BLaER1 (cell line): ENCODE measurements around the gene ARHGEF3.
"Not testable (repeated sequence)": the region's sequence is repeated elsewhere in the genome, so short reads cannot be mapped to it uniquely, and the experiment has no call there.

Source experiments
- H3K27ac ChIP-seq: shearing (Covaris generic); formaldehyde crosslinking; 2 replicates; pipeline ENCODE4 v1.8.1; 2022
- H3K27me3 ChIP-seq: shearing (Covaris generic); formaldehyde crosslinking; 2 replicates; pipeline ENCODE4 v1.8.1; 2022
- H3K36me3 ChIP-seq: shearing (Covaris generic); formaldehyde crosslinking; 2 replicates; pipeline ENCODE4 v1.8.1; 2022
- H3K4me1 ChIP-seq: shearing (Covaris generic); formaldehyde crosslinking; 2 replicates; pipeline ENCODE4 v1.8.1; 2022
- H3K4me2 ChIP-seq: shearing (Covaris generic); formaldehyde crosslinking; 2 replicates; pipeline ENCODE4 v1.8.1; 2022
- H3K4me3 ChIP-seq: shearing (Covaris generic); formaldehyde crosslinking; 2 replicates; pipeline ENCODE4 v1.8.1; 2022
- H3K9ac ChIP-seq: shearing (Covaris generic); formaldehyde crosslinking; 2 replicates; pipeline ENCODE4 v1.8.1; 2022
- H3K9me3 ChIP-seq: shearing (Covaris generic); formaldehyde crosslinking; 2 replicates; pipeline ENCODE4 v1.8.1; 2022
- H4K20me1 ChIP-seq: shearing (Covaris generic); formaldehyde crosslinking; 2 replicates; pipeline ENCODE4 v1.8.1; 2022
- Cebpa-rat ChIP-seq: shearing (Covaris generic); IDR thresholded peaks from 2 replicates; pipeline ENCODE4 v1.8.1; 2022

ARHGEF3 gene

DNA sequence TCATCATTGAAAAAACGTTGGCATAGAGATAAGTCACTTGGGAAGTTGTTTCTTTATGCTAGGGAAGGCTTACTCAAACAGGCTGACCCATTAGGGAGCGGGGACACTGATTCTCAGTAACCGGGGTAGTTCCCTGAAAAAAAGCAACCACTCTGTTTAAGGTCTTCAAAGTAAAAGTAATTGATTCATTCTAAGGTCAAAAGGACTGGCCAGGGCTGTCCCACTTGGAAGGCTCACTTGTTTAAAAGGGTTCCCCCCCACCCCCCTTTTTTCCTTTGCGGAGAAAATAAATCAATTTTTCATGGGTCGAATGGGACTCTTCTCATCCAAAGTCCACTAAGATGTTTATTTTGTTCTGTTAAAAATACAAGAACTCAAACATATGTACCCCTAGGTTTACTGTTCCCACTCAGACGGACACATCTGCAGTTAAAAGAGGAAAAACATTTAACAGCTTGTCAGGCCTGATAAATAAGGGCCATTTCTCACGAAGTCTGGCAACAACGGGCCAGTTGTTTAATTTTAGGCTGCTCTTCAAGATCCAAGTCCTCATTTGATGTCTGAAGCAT, 53.0 kb downstream of the ARHGEF3 start:
- Histone ChIP-seq H4K20me1 (no peaks in the 10 kb centered on the region), H3K4me1 (no peaks in the 10 kb centered on the region), H3K4me2 (no peak overlapping the region), H3K27me3 (no peaks in the 10 kb centered on the region), H3K27ac (no peak overlapping the region), H3K4me3 (no peak overlapping the region), H3K36me3 (no peaks in the 10 kb centered on the region), H3K9me3 (peaks cover 21% of the 10 kb centered on the region; the same call in 1 of the 2 replicates), H3K9ac (no peak overlapping the region)
- TF ChIP-seq Cebpa-rat, result no peak

DNA sequence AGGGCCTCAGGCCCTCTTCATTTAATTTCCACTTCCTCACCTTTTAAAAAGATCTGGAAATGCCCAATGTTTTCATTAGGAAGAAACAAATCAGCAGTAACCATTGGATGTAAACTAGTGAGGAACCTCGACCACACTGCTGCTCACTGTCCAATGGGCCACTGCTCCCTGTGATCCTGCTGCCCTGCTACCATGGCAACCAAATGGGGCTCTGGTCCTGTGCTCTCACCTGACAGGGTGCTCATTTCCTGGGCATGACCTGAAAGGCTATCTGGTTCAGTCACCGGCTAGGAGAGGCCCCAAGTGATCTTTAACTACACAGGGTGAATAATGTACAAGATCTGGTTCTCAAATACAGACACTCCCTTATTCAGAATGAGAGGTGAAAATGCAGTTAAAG, 54.6 kb downstream of the ARHGEF3 start:
- Histone ChIP-seq H3K36me3 (no peaks in the 10 kb centered on the region), H3K9ac (no peak overlapping the region), H3K4me1 (no peaks in the 10 kb centered on the region), H3K4me2 (no peak overlapping the region), H3K4me3 (no peak overlapping the region), H4K20me1 (no peaks in the 10 kb centered on the region), H3K27me3 (no peaks in the 10 kb centered on the region), H3K9me3 (peaks cover 21% of the 10 kb centered on the region; the same call in 1 of the 2 replicates), H3K27ac (no peak overlapping the region)
- TF ChIP-seq Cebpa-rat, result no peak

DNA sequence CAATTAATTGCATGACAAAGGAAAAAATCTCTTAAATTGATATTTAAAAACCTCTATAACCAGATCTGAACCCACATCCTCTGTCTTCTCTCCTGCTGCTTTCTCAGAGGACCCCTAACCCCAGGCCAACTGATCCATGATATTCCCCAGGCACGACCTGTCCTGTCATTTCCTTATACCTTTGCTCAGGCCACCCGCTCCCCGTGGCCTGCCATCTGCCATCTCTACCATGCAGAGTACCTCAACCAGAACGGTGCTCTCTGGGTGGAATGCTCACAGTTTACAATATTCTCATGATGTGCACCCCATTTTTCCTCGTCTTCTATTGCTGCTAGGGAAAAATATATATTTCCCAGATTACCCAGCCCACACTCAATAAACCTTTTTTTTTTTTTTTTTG, 57.7 kb downstream of the ARHGEF3 start:
- H3K9ac ChIP-seq, result no peak overlapping the region
- H3K4me2 ChIP-seq, result no peak overlapping the region
- no peak overlapping the region for H3K27ac ChIP-seq
- H4K20me1 ChIP-seq, result no peaks in the 10 kb centered on the region
- H3K9me3 ChIP-seq, result peaks cover 8% of the 10 kb centered on the region; the same call in 1 of the 2 replicates
- H3K4me1 ChIP-seq, result no peaks in the 10 kb centered on the region
- H3K27me3 ChIP-seq, result no peaks in the 10 kb centered on the region
- H3K36me3 ChIP-seq, result no peaks in the 10 kb centered on the region
- TF ChIP-seq Cebpa-rat, result no peak
- H3K4me3 ChIP-seq, result no peak overlapping the region

DNA sequence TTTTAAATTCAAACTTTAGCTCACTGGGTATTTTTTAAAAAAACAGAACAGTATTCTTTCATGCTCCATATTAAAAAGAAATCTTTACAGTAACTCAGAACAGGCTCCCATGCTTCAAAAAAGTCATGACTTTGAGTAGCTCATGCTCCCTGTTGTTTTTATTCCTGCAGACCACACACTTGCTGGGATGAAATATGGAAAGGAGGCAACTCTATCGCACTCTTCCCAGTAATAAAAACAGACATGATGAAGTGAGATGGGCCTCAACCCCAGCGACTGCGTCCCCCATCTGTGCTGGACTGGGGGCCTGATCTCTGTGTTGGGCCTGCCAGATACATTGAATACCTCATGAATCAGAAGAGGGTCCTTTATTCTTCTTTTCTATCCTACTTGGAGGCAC, 58.9 kb downstream of the ARHGEF3 start:
- no peak overlapping the region for H3K9ac ChIP-seq
- no peak overlapping the region for H3K27ac ChIP-seq
- no peak for TF ChIP-seq Cebpa-rat
- H3K27me3 ChIP-seq, result no peaks in the 10 kb centered on the region
- H3K4me3 ChIP-seq, result no peak overlapping the region
- H3K36me3 ChIP-seq, result no peaks in the 10 kb centered on the region
- H3K4me2 ChIP-seq, result no peak overlapping the region
- 0 out of 2 replicates have a peak, but pooled peaks cover under 1% of the 10 kb centered on the region for H3K9me3 ChIP-seq
- H4K20me1 ChIP-seq, result no peaks in the 10 kb centered on the region
- no peaks in the 10 kb centered on the region for H3K4me1 ChIP-seq

DNA sequence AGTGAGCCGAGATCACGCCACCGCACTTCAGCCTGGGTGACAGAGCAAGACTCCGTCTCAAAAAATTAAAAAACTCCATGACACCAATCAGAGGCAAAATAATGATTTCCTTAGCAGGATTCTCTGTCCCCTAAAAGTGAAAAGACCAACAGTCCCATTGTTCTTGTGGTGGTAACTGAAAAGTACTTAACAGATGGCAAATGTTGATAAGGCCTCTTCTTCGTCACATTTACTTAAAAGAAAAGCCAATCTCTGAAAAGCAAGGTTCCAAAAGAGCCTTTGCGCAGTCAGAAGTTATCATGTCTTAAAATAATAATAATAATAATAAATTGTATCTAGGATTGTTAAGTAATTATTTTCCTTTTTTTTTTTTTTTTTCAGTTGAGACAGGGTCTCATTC, 62.7 kb downstream of the ARHGEF3 start:
- H3K4me3 ChIP-seq, result no peak overlapping the region
- H3K36me3 ChIP-seq, result no peaks in the 10 kb centered on the region
- no peak overlapping the region for H3K4me2 ChIP-seq
- no peaks in the 10 kb centered on the region for H4K20me1 ChIP-seq
- TF ChIP-seq Cebpa-rat, result no peak
- no peaks in the 10 kb centered on the region for H3K27me3 ChIP-seq
- H3K9me3 ChIP-seq, result no peaks in the 10 kb centered on the region
- H3K4me1 ChIP-seq, result no peaks in the 10 kb centered on the region
- no peak overlapping the region for H3K27ac ChIP-seq
- no peak overlapping the region for H3K9ac ChIP-seq

DNA sequence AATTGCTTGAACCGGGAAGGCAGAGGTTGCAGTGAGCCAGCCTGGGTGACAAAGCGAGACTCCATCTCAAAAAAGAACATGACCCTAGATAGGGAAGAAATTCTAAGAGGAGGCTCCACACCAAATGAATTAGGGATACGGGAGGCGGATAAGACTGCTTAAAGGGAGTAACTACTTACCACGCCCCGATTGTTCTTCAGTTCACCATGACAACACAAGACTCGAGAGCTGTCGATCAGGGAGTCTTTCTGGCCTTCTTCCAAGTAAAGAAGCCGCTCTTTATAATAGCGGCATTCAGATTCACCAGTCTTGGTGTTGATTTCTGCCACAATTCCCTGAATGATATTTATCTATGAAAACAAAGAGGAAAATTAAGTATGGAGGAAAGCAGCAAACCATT, 64.7 kb downstream of the ARHGEF3 start:
- Histone ChIP-seq H3K4me1 (no peaks in the 10 kb centered on the region), H3K27ac (no peak overlapping the region), H3K36me3 (no peaks in the 10 kb centered on the region), H3K4me3 (no peak overlapping the region), H3K9me3 (no peaks in the 10 kb centered on the region), H3K4me2 (no peak overlapping the region), H3K27me3 (no peaks in the 10 kb centered on the region), H3K9ac (no peak overlapping the region), H4K20me1 (no peaks in the 10 kb centered on the region)
- no peak for TF ChIP-seq Cebpa-rat

DNA sequence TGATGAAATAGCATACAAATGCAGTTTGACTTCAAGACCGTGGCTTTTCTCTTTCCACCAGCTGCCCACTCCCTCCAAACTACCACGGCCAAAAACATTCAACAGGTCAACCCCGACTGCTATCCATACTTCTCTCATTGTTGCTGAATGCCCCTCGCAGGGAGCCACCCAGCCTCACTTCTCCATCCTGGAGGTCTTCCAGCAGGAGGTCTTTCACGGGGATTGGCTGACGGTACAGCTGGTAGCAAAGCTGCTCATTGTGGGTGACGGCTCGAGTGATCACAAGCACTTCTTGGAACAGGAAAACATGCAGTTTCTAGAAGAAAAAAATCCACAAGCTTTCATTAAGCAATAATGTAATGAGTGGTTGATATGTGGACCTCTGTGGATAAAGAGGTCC, 69.6 kb downstream of the ARHGEF3 start:
- Histone ChIP-seq H3K9me3 (no peaks in the 10 kb centered on the region), H4K20me1 (no peaks in the 10 kb centered on the region), H3K4me2 (no peak overlapping the region), H3K4me3 (no peak overlapping the region), H3K9ac (no peak overlapping the region), H3K4me1 (no peaks in the 10 kb centered on the region), H3K27me3 (no peaks in the 10 kb centered on the region), H3K36me3 (no peaks in the 10 kb centered on the region), H3K27ac (no peak overlapping the region)
- TF ChIP-seq Cebpa-rat, result no peak

DNA sequence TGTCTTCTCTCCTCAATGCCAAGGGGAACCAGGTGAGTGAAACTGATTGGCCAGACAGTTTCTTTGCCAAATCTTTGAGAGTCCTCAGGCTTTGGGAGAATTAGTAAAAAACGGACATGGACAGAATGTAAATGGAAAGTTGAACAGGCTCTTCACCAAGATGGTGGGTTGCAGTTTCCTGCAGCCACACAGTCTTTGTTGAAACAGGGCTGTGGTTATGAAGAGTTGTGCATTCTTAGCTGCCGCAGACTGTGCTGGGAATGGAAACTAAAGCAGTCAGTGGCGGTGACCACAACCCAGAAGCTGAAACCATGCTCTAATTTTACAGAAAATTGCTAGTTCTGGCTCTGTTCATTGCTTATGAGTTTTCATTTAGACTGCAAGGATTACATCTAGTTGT, 76.6 kb downstream of the ARHGEF3 start:
- Histone ChIP-seq H3K4me1 (peaks cover 18% of the 10 kb centered on the region), H3K36me3 (no peaks in the 10 kb centered on the region), H3K9me3 (no peaks in the 10 kb centered on the region), H3K4me3 (no peak overlapping the region), H3K27me3 (no peaks in the 10 kb centered on the region), H3K27ac (no peak overlapping the region), H3K9ac (no peak overlapping the region), H4K20me1 (no peaks in the 10 kb centered on the region), H3K4me2 (peak overlapping the region; percentile 38)
- no peak for TF ChIP-seq Cebpa-rat

DNA sequence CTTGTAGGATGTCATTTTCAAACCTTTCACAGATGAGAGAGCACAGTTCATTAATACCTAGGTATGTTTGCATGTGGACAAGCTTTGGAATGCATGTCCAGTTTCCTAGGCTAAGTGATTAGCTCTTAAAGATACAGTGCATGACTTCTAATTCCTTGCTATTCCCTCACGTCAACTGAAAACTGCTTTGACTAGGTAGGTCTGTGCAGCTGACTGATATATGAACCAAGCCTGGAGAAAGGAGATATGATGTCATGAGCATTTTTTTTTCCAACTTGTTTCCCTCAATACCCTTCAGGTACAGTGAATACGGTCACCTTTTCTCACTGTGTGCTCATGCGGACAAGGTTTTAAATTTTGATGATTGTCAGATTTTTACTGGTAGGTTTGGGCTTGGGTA, 77.1 kb downstream of the ARHGEF3 start:
- peak overlapping the region; percentile 38; the same call in 1 of the 2 replicates for H3K4me2 ChIP-seq
- no peaks in the 10 kb centered on the region for H3K9me3 ChIP-seq
- TF ChIP-seq Cebpa-rat, result no peak
- no peak overlapping the region for H3K4me3 ChIP-seq
- H3K27ac ChIP-seq, result no peak overlapping the region
- no peaks in the 10 kb centered on the region for H3K36me3 ChIP-seq
- no peak overlapping the region for H3K9ac ChIP-seq
- H3K4me1 ChIP-seq, result peaks cover 18% of the 10 kb centered on the region
- H3K27me3 ChIP-seq, result no peaks in the 10 kb centered on the region
- H4K20me1 ChIP-seq, result no peaks in the 10 kb centered on the region

DNA sequence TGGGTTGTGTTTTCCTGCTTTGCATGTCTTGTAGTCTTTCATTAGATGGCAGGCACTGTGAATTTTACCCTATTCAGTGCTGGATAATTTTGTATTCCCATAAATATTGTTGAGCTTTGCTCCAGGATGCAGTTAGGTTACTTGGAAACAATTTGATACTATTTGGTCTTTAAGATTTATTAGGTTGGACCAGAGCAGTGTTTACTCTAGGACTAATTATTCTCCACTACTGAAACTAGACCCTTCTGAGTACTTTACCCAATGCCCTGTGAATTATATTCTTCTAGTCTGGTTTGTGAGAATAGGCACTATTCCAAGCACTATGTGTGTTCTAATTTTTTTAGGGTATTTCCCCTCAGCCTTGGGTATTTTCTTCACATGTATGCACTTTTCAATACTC, 80.9 kb downstream of the ARHGEF3 start:
- no peaks in the 10 kb centered on the region for H4K20me1 ChIP-seq
- H3K4me1 ChIP-seq, result peaks cover 13% of the 10 kb centered on the region
- no peak overlapping the region for H3K9ac ChIP-seq
- peaks cover 11% of the 10 kb centered on the region for H3K9me3 ChIP-seq
- H3K27ac ChIP-seq, result no peak overlapping the region
- H3K36me3 ChIP-seq, result no peaks in the 10 kb centered on the region
- no peak overlapping the region for H3K4me3 ChIP-seq
- H3K27me3 ChIP-seq, result no peaks in the 10 kb centered on the region
- no peak for TF ChIP-seq Cebpa-rat
- no peak overlapping the region for H3K4me2 ChIP-seq

DNA sequence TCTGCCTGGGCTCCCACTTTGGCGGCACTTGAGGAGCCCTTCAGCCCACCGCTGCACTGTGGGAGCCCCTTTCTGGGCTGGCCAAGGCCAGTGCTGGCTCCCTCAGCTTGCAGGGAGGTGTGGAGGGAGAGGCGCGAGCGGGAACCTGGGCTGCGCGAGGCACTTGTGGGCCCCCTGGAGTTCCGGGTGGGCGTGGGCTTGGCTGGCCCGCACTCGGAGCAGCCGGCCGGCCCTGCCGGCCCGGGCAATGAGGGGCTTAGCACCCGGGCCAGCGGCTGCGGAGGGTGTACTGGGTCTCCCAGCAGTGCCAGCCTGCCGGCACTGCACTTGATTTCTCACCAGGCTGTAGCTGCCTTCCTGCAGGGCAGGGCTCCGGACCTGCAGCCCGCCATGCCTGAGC, 82.9 kb downstream of the ARHGEF3 start:
- peaks cover 14% of the 10 kb centered on the region for H3K9me3 ChIP-seq
- not testable (repeated sequence) for H3K9ac ChIP-seq, H3K4me2 ChIP-seq, H3K27me3 ChIP-seq, H3K4me1 ChIP-seq, H3K27ac ChIP-seq, H4K20me1 ChIP-seq, H3K36me3 ChIP-seq, H3K4me3 ChIP-seq
